Left ventricle myocardium superior (tissue), 1 donor: Measurements from ENCODE around the gene BICD1. TPM values are rescaled to one million over a fixed set of nuclear protein-coding genes. Genes with fewer than 3 reads are reported as not detected.
"Not testable (repeated sequence)": the region's sequence is repeated elsewhere in the genome, so short reads cannot be mapped to it uniquely, and the experiment has no call there.

Experiments used
- ATAC-seq: fragments of 200-7000 bp; cut with Tn5 transposase; one replicate; pipeline ENCODE4 v1.9.1; 2020; ENCODE audit warnings: mild to moderate bottlenecking, moderate library complexity
- DNase-seq: peaks from one replicate; pipeline ENCODE4 v3.0.0-alpha.2; 2020
- intact Hi-C: fragments of 100-400 bp; cut with micrococcal nuclease; formaldehyde crosslinking; loops from one replicate; pipeline ENCODE4 v1.11.0; 2022
- total RNA-seq: library from RNA; stranded (reverse); fragmentation: NEBNext Ultra II Directional; extraction: Animal tissue kit (Norgen Biotek cat#: 25700); gene quantifications from one replicate; pipeline ENCODE4 v1.2.1, GENCODE V29; 2021
- donor health status: DM: no; HTN: yes; CAD: no; lungs with severe emphysema.

BICD1 gene
- total RNA-seq, 1 donor from 2014 or later, result 4.5 TPM

DNA sequence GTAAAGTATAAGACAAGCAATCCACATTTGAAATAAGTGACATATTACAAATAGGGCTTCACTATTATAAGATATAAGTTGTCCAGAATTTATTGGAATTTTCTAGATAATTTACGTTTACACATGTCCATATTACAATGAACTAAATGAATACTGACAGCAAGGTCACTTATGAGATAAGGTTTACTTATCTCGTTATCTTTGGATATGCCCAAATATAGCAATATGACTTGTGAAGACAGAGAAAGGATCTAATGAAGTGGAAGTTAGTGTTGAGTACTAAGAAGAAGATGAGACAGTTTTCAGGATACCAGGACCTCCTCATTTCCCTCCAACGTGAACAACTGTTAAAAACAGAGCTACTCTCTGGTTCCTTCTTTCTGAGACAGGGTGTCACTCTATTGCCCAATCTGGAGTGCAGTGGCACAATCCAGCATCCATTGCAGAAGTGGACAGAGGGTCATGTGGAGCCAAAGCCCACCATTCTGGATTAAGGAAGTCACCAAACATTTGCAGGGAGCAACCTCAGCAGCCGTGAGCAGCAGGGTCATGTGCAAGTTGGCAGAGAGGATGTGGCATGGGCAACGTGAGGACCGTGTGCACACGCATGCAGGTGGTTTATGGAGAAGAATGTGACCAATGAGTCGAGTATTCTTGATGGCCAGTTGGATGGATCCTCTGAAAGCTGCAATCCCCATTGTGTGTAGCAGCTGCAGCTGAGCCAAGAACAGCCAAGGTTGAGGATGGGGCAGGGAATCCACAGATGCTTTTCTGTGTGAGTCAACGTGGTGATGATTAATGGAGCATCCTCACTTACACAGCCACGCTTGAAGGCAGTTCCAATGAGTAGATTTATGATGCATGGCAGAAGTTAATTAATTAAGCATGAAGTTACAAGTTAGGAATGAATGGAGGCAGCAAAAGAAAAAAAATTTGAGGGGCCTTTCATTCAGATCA lies 111.0 kb downstream of the BICD1 start:
- ATAC-seq (no peak), DNase-seq (no peak)
- intact Hi-C loops, result no loop called here

DNA sequence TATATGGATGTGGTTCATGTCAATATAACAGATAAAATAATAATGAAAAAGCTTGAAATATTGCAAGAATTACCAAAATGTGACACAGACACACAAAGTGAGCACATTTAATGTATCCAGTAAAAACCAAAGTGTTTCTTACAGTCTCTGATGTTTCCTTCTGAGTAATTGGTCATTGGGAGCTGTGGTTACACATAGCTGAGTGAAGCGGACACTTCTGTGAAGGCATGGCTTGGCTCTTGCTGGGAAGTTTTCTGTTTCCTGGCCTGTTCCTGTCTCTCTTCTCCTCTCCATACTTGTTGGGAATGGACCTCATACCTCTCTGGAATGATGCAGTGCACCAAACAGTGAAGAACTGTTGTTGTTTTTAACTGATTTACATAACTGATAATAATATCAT lies 117.3 kb downstream of the BICD1 start:
- no peak for DNase-seq
- intact Hi-C loops, result no loop called here
- no peak for ATAC-seq

DNA sequence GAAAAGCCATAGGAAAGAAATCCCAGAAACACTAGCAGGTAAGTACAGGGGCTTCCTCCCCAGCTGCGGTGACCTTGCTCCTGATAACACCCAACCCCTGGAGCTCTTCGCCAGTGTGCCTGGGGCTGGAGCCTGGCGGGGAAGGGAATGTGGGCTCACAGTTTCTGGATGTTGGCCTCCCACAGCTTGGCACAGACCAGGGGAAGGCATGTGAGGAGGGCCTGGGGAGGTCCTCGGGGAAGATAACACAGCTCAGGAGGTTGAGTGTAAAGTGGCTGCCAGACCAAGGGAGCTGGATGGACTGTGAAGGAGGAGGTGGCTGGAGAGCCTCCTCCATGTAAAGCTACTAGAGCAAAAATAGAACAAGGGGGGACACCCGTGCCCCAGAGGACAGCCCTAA lies 120.1 kb downstream of the BICD1 start:
- intact Hi-C loops, result no loop called here
- DNase-seq (no peak), ATAC-seq (no peak)

DNA sequence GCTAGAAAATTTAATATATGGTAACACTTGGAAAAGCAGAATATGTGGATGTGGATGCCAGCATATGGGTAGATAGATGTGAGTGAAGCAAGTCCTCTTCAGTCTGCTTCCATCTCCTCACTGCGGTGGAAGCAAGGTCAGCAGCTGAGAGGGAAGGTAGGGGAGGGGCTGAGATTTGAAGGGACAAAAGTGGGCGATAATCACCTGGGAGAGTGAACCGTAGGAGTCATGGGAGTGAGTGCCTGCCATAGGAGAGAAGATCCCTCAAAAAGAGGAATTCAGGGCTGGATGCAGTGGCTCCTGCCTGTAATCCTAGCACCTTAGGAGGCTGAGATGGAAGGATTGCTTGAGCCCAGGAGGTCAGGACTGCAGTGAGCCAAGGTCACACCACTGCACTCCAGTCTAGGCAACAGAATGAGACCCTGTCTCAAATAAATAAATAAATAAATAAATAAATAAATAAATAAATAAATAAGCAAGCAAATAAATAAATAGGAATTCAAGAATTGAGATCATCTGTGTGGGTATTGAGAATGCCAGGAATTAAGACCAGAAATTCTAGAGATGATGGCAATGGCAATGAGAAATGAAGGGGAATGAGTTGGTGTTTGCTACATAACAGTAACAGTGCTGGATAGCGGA lies 123.4 kb downstream of the BICD1 start:
- intact Hi-C loops, result no loop called here
- no peak for DNase-seq
- ATAC-seq, result no peak

DNA sequence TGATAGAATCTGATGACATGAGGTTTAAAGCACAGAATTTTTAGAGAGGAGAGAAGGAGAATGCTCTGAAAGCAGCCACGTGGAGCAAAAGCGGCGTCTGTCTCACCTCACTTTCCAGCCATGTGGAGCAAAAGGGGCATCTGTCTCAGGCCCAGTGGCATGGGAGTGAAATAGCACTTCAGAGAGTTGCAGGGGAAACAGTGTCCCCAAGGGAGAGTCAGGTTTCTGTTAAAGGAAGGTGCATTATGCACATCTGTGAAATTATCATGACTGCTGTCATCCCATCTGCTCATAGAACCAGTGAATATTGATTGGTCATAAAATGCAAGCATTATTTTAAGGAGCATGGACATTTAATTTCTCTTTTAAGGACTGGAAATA lies 124.0 kb downstream of the BICD1 start:
- DNase-seq (no peak), ATAC-seq (no peak)
- intact Hi-C loops, result no loop called here

DNA sequence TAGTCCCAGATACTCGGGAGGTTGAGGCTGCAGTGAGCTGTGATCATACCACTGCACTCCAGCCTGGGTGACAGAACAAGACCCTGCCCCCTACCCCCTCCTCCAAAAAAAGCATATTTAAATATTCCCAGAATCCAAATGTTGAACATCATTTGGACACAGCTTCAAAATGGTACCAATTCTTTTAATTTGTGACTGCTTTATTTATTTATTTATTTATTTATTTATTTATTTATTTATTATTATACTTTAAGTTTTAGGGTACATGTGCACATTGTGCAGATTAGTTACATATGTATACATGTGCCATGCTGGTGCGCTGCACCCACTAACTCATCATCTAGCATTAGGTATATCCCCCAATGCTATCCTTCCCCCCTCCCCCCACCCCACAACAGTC lies 124.7 kb downstream of the BICD1 start:
- ATAC-seq, intact Hi-C loops, DNase-seq: not testable (repeated sequence)

DNA sequence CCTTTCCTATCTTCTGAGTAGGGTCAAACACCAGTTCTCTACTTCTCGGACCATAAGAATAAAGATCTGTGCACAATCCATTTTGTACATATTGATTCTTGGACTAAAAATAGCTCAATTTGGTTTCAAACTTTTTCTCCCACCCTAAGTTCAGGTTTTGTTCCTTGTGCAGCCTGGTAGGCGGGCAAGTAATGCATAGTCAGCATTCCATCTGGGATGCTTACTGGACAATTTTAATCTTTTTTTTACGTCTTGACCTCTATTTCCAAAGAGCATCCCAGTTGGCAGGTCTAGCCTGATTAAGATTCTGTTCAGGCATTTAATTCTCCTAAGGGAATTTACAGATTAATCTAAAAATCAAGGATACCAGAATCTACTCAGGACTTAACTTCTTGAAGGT lies 126.9 kb downstream of the BICD1 start:
- ATAC-seq (no peak), DNase-seq (no peak)
- intact Hi-C loops, result no loop called here

DNA sequence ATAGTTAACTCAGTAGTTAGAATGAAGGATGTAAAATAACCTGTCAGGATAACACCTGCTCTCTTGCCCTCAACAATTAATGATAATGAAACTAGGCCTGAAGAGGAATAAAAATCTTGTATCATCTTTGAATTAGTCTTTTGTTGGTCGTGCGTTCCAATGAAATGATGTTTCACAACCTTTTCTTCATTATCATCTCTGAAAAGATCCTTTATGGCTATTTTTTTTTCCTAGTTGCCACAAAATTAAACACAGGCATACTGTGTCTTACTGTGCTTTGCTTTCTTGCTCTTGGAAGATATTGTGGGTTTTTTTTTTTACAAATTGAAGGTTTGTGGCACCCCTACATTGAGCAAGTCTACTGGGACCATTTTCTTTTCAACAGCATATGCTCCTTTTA lies 128.6 kb downstream of the BICD1 start:
- DNase-seq, result no peak
- intact Hi-C loops, result no loop called here
- ATAC-seq, result no peak

DNA sequence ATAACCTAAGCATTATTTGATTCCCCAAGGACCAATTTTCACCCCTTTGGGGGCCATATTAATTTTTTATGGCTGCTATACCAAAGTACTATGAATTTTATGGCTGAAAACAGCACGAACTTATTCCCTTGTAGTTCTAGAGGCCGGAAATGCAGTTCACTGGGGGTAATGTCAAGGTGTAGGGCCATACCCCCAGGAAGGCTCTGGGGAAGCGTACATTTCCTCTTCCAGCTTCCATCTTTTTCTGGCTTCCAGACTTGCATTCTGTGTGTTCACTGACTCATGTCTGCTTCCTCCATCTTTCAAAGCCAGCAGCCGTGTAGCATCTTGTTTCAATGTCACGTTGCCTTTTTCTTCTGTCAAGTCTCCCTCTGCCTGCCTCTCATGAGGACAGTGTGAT lies 133.5 kb downstream of the BICD1 start:
- intact Hi-C loops, result no loop called here
- ATAC-seq, result no peak
- no peak for DNase-seq

DNA sequence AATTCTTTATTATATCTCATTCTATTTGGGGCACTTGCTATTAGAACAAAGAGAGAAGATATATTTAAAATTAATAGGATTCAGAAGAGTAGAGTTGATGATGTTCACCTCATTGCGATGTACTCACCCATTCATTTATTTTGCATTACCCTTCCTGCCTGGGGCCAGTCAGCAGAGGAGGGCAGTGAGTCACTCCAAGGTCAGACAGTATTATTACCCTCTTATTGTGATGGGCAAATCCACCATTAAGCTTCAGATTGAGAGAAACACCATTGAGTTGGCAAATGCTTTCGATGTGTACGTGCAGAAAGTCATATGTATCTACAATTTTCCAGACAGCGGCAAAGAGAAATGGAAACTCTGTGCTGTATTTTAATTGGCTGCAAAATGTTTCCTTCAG lies 134.2 kb downstream of the BICD1 start:
- DNase-seq, result no peak
- no peak for ATAC-seq
- intact Hi-C loops, result no loop called here

DNA sequence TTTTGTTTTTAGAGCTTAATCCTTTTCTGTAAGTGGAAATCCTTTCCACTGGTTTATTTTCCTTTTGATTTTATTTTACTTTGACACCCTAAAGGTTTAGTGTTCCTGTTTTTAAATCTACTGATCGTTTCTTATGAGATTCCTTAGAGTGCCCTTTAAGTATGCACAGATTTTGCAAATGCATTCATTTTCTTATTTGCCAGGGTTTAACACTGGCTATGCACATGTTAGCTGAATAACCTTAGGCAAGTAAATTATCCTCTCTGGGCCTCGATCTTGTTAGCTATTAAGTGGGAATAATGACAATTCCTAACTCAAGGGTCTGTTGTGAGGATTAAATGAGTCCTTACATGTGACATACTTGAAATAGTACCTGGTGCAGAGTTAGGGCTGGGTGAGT lies 136.0 kb downstream of the BICD1 start:
- ATAC-seq, result no peak
- no peak for DNase-seq
- intact Hi-C loops, result no loop called here

DNA sequence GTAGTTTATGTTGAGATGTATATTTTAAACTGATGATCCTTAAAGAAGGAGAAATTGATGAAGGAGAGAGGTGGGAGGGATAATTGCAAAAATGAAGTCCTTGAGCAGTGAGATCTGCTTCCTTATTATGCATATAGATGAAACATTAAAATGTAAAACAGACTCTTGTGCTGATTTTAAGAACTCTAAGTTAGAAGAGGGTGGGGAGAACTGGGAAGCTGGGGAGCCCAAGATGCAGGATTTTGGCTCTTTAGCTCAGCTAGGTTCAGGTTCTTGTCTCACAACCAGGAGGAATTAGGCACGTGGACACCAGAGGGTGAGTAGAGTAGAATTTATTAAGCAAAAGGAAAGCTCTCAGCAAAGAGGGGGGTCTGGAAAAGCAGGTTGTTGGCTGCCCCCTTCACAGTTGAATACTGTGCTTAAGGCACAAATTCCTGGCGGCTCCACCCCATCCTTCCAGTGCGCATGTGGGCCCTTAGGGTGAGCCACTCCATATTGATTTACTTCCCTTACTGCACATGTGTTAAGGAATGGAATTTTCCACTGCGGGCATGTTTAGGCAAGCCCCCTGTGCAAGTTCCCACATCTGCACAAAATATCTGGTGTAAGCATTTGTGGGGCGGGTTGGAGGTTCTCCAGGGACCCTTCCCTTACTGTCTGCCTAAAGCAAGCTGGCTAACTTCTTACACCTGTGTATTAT lies 141.9 kb downstream of the BICD1 start:
- ATAC-seq (no peak), DNase-seq (no peak)
- intact Hi-C loops, result no loop called here

DNA sequence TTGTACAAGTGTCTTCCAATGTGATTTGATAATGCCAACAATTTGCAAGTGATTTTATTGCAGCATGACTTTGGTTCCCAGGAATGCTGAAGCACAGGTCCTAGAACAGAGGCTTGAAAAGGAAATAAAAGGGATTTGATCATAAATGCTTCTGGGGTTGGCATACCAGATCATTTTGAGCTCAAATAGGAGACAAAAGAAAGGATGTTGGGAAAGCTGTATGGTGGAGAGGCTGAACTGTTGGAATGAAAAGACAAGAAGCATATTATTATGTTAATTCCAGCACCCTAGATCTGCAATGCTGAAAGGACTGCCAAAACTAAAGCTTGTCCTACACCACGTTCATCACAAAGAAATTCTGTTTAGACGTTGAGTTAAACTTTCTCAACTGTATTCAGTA lies 143.1 kb downstream of the BICD1 start:
- no peak for ATAC-seq
- no peak for DNase-seq
- intact Hi-C loops, result no loop called here

DNA sequence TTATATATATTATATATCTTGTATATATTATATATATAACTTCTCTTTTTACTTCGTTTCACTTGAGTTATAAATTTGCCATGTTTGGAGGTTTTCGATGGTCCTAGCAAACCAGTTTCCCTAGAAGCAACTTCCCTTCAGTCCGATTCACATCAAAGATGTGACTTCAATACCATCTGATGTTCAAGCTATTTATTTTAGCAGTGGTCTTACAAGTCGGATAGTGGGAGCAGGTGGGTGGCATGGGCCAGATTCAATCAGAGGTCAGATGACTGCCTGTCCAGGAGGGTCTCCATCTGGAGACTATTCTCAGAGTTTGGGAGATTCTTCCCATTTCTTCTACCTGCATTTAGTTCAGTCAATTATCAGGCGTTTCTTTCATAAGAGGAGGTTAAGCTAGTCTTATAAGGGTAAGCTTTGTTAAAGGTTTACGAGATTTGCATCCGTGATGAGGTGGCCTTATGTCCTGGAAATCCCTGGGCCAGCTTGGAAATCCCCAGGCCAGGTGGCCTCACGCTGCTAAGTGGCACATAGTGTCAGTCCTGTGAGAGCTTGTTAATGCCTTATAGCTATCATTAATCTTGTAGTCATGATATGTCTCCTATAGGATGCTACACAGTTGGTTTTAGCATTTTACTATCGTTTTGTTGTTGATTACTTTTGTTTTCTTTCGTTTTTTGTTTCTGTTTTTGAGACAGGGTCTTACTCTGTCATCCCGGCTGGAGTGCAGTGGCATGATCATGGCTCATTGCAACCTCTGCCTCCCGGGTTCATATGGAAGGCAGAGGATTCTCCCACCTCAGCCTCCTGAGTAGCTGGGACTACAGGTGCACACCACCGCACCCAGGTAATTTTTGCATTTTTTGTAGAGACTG lies 145.8 kb downstream of the BICD1 start:
- ATAC-seq, result no peak
- DNase-seq, result no peak

DNA sequence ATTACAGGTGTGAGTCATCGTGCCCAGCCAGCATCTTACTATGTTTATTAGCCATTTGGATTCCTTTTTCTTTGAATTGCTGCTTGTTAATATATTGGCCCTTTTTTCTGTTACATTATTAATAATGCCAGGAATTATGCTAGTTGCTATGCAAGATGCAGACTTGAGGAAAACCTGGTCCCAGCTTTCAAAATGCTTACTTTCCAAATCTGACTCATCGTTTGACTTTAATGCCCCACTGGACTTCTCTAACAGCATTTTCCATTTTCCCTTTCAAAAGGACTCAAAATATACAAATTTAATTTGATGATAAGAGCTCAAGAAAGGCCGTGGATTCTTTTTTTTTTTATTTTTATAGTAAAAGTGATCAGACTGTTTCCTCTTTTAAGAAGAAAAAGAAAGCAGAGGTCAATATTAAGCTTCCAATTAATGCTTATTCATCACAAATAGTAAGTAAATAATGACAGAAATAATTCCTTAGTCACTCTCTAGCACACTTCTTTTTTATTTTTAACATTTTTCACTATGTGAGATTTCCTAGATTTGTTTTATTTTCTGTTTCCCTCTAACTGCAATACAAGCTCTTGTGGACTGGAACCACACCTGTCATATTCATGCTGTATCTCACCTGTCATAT lies 146.6 kb downstream of the BICD1 start:
- DNase-seq, result no peak
- ATAC-seq, result no peak
- intact Hi-C loops, result no loop called here

More for the DNA sequence above, 145.8 kb downstream of the BICD1 start:
- intact Hi-C loops, result no loop called here

DNA sequence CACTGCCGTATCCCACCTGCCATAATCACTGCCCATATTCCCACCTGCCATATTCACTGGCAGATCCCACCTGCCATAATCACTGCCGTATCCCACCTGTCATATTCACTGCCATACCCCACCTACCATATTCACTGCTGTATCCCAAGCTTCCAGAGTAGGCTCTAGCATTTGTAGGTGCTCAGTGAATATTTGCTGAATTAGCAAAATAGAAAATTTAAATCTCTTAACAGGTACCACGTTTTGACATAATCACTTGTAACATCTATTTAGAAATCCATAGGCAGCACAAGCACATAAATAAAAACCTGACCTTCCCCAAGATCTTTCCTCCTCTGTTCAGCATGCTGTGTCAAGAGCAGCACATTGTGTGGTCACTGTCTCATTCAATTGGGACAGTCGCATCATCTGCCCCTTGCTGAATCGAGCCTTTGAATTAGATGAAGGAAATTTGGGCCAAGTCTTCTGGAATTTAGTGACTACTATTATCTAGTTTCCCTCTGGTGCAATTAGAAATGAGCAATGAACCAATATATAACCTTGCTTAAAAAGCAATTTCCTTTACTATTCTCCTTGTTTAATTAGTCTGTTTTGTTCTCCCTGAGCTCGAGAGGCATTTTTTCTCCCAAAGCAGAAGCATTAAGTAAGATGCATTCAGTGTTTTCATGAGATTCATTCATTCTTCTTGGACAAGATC lies 147.8 kb downstream of the BICD1 start:
- ATAC-seq (no peak), DNase-seq (no peak)
- intact Hi-C loops, result no loop called here

DNA sequence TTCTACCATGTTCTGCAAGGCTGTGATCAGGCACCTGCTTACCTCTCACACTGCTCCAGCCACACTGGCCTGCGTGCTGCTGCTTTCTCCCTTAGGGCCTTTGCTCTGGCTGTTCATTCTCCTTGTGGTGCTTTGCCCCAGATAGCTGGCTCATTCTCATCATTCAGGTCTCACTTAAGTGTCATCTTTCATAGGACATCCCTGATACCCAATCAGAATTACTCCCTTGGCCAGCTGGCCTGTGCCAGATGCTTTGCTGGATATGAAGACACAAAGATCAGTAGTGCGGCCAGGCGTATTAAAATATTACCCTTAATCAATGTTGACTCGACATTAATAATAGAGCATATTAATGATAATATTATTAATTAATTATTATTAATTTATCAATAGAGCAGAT lies 148.9 kb downstream of the BICD1 start:
- ATAC-seq (no peak), DNase-seq (no peak)
- intact Hi-C loops, result no loop called here
